Measurements from ENCODE around the gene ZFAND6.

The ZFAND6 gene

DNA sequence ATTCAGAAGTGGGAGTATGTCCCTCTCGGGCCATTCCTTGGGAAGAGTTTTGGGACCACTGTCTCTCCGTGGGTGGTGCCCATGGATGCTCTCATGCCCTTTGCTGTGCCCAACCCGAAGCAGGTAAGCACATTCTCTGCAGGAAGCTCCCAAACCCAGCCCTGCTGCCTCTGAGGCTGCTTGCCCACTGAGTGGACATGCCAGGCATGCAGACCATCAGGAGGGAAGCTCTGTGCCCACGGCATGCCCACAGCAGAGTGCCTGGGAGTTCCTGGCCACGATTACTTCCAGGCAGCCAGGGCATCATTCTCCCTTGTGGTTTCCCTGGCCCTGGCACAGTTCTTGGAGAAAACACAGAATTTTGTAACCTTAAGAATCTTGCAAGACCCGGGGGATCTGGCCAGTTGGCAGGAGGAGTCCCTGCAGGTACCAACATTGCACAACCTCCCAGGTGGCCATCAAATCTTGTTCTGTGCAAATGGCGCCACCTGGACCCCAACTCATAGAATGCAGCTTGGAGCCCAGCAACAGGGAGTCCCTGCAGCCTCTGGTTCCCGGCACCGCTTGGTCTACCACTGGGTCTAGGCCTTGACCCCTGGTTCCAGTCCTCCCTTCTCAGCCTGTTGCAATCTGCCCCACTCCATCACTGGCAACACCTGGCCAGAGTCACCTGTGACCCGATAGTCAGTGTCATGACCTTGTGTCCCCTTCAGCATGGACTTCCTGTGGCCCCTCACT, 113.7 kb downstream of the ZFAND6 start:
- DNase-seq = peak; percentile 2

DNA sequence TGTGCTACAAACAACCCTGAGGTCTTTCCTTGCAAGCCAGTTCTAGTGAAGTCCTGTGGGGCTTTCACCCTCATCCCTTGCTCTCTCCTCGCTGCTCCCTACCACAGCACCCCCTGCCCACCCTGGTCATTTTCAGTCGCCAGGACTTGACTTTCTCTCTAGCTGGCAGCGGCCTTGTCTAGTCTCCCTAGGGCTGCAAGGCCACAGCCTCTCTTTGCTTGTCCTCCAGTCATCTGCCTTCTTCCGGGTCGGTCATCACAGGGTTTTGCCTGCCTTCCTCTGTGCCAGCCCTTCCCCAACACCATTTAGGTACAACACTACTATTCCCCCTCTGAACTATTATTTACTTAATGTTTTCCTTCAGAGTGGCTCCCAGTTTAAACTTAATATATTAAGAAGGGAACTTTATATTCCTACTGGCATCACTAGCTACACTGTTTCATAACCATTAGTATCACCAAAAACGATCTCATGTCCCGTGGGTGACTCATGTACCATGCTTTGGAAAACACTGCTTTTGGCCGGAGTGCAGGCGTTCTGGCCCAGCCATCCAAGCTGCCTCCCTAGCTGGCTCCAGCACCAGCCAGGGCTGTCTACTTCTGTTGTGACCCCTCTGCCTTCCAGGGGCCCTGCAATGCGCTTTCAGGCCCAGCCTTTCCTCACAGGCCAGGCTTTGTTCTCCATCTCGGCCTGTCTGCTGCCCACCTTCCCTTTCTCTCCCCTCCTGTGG, 114.7 kb downstream of the ZFAND6 start:
- DNase-seq = no peak

DNA sequence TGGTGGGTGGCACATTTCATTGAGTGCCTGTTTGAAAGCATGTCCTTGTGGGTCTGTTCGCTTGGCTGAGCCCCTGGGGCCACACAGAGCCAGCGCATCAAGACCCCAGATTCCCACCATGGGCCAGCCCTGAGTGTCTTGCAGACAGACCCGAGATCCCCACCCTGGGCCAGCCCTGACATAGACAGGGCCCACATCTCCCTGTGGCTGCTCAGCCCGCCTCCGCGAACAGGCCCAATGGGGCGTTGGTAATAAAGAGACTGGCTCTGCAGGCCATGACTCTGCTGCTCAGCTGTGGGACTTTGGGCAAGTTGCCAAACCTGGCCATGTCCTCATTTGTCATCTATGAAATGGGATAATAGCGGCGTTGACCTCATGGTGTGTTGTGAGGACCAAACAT, 116.0 kb downstream of the ZFAND6 start:
- no peak for DNase-seq

DNA sequence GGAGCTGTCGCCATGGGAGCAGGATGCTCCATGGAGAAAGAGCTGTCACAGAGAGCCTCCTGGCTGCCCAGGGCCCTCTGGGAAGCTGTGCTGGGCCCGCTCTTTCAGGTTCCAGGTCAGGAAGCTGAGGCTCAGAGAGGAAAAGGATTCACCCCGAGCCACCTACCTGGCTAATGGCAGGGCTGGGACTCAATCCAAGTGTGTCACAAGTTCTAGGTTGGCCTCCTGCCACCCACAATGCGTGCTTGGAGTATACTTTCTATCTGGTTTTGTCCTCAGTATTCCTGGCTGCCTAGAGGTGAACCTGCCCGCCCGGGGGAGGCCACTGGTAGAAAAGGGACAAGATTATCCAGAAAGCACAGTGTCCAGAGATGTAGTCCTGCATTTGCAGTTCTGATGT, 117.0 kb downstream of the ZFAND6 start:
- DNase-seq = no peak

DNA sequence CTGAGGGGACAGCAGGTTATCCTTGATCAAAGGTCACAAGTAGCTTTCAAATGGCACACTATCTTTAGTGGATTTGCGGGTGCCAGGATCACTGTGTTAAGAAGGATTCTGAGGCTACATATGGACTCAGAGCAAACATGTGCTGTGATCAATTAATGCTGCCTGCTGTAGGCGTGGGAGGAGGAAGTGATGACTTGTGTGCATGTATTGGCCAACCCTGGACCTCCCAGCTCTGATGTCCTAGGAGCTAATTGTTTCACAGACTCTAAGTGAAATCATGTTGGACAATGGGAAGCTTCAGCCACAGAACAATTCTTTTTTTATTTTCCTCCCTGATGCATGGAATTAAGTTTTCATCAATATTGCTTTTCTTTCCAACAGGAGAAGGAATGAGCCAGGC, 117.7 kb downstream of the ZFAND6 start:
- DNase-seq = no peak

DNA sequence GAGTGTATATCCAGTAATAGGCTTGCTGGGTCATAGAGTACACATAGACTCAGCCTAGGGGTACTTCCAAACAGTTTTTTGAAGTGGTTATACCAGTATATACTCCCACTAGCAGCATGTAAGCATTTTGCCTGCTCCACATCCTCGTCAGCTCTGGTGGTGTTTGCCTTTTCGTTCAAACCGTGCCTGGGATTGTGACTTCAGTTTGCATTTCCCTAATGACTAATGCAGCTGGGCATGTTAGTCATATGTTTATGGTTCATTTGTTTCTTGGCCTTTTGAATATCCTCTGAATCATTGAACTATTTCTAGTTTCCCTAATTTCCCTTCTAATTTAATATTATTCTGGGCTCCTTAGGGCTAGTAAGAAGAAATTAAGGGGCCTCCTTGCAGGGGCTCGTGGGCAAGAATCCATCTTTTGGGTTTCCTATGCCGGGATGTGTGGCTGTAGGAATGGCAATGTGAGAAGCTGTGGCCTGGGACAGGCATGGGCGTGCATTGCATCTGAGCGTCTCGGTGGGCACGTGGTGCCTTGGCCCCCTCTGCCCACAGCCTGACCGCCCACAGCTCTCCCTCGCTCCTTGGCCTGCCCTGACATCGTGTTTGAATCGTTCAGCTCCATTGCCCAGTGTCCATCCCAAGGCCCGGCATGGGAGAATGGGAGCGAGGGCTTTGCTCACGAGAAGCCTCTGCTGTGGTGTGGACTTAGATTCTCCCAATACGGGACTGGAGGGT, 119.7 kb downstream of the ZFAND6 start:
- no peak for DNase-seq

DNA sequence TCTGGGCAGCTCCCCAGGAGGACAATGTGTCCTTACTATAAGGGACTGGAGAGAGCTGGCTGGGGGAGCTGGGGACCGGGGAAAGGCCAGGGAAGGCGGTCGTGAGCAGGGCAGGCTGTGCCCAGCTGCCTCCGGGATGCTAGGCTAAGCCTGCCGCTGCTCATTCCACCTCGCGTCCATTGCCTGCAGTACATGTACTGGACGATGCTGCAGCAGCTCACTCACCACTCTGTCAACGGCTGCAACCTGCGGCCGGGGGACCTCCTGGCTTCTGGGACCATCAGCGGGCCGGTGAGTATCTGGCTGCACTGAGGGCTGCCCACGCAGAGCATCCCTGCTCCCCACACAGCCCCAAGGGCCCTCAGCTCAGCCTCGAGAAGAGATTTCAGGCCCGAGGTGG, 120.5 kb downstream of the ZFAND6 start:
- no peak for DNase-seq

DNA sequence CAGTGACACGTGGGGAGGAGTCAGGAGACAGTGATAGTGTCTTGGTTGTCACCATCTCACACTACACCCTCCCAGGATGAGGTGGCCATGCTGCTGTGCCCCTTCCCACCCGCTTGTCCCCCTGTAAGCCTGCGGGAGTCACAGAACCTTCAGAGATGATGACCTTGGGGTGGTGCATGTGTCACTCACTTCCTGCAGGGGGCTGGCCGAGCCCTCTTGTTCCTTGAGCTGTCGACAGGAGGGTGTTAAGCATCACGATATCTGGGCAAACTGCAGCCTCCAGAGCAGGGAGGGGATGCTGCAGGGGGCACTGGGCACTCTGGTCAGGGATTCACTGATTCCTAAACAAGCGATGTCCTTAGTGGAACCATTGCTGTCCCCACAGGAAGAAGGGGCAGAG, 121.0 kb downstream of the ZFAND6 start:
- DNase-seq = no peak

DNA sequence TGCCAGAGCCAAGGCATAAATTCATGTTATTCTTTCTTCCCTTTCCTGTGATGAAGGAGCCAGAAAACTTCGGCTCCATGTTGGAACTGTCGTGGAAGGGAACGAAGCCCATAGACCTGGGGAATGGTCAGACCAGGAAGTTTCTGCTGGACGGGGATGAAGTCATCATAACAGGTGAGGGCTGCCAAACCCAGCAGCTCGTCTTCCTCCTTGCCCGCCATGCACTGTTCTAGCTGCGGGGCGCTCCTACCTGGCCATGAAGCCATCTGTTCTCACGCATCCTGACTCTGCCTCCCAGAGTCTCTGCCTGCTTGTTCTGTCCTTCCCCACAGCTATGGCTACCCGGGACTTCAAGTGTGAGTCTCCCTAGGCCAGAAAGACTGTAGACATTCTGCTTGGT, 121.5 kb downstream of the ZFAND6 start:
- no peak for DNase-seq

DNA sequence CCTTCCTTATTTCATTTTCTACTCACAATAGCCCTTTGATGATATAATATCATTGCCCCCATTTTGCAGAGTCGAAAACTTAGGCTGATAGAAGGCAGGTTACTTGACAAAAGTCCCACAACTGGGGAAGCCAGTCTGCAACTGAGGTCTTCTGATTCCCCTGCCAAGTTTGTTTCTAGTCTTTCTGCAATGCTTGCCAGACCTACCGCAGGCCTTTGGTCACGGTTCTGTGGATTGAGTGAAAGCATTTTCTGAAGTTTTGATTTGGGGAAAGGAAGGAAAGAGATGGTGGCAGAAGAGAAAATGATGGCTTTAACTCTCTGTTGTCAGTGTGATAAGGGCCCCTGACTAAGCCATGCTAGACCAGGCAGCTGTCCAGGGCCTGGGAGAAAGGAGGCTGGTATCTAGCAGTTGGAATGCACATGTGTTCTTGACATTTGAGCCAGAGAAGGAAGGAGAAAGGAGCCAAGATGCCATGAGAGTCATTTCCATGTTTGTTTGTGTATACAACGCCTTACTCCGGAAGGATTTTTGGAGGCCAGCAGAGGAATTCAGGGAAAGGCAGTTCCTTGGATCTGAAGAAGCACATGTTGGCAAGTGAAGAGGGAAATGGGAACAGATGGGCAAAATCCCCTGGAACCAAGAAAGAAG, 123.3 kb downstream of the ZFAND6 start:
- no peak for DNase-seq

DNA sequence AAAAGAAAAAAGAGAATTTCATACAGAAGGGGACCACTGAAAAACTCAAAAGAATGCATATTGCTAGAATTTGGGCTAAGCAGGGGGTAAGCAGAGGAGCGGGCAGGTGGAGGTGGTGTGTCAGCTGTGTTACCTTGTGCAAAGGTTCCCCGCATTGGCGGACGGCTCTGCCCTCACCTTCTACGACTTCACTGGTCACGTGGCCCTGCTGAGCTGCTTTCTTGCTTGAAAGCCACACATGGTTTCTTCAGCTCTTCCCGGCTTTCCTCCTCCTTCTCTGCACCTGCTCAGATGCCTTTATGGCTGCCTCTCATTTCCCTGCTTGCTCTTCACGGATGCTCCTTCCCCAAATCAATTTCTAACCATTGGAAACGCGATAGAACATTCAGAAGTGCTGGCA, 123.8 kb downstream of the ZFAND6 start:
- no peak for DNase-seq

DNA sequence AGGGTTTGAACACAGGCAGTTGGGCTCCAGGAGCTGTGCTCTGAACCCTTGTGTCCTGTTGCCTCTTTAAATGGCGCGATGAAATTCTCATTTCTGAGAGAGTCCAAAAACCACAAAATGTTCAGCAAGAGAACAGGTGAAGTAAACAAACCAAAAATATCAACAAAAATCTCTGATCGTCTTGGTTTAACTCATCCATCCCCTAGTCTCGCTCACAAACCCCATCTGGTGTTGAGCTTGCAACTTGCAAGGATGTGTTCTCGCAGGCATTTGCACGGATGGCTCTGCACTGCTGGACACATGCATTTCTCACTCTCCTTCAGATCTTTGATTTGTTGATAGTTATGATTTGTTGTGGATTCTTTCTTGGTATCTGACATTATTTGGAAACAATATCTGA, 124.4 kb downstream of the ZFAND6 start:
- no peak for DNase-seq

DNA sequence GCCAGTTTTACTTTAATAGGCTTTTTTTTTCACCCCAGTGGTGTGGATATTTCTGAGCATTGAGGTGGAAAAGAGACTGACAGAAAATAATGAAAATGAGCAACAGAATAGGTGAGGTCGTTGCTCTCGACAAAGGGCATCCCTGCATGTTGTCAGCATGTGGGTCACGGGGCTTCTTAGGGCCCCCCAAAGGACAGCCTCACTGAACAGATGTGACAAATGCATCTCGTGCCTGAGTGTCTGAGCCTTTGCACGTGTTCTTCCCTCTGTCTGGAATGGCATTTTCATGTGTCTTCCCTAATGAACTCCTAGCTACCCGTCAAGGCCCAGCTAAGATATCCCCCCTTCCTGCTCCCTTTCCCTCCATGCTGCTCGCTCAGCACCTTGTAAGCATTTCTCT, 125.1 kb downstream of the ZFAND6 start:
- DNase-seq = no peak

DNA sequence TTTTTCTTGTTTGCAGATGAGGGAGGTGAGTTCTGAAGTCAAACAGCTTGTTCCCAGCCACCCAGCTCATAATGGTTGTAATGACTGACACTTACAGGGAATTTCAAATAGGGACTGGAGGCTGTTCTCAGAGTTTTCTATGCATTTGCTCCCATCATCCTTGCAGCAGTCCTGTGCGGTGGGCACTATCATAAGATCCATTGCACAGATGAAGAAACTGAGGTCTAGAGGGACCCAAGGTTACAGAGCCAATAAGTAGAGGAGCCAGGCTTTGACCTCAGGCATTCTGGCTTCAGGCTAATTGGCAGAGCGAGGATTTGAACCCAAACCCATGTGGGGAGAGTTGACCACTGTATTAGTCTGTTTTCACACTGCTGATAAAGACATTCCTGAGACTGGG, 125.7 kb downstream of the ZFAND6 start:
- DNase-seq = no peak

DNA sequence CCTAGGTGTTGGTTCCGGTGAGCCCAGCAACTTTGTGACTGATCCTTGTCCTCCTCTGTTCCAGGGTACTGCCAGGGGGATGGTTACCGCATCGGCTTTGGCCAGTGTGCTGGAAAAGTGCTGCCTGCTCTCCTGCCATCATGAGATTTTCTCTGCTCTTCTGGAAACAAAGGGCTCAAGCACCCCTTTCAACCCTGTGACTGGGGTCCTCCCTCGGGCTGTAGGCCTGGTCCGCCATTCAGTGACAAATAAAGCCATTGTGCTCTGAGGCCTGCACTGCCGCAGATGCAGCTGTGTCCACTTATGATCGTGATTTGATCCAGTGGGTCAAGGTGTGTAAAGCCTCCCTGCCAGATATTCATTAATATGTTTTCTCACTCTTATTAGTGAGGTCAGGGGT, 126.6 kb downstream of the ZFAND6 start:
- no peak for DNase-seq

DNA sequence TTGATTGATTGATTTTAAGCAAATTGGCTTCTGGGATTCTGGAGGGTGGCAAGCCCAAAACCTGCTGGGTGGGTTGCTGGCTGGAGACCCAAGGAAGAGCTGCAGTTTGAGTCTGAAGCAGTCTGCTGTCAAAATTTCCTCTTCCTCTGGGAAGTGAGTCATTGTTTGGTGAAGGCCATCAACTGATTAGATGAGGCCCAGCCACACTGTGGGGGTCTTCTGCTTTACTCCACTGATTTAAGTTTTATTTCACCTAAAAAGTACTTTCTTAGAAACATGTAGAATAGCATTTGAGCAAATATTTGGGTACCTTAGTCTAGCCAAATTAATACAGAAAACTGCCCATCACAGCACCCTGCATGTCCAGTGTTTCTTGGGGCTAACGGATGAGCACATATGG, 127.1 kb downstream of the ZFAND6 start:
- no peak for DNase-seq
